Measurements from ENCODE around the gene MAML3.

Gene MAML3

GRCh38 chr4:140123666-140124377 is 30.2 kb downstream of the MAML3 start:
- no peak for DNase-seq

GRCh38 chr4:140122891-140123290 is 31.1 kb downstream of the MAML3 start:
- DNase-seq: no peak

- DNase-seq: no peak
Measured at GRCh38 chr4:140121646-140122045, 32.3 kb downstream of the MAML3 start.

- DNase-seq: no peak
Measured at GRCh38 chr4:140118931-140119640, 34.9 kb downstream of the MAML3 start.

GRCh38 chr4:140117947-140118346 is 36.0 kb downstream of the MAML3 start:
- no peak for DNase-seq

- peak in 1 of 2 experiments; percentile 18 for DNase-seq
Measured at GRCh38 chr4:140116442-140117104, 37.4 kb downstream of the MAML3 start.

GRCh38 chr4:140115140-140115539 is 38.8 kb downstream of the MAML3 start:
- DNase-seq: no peak

GRCh38 chr4:140113653-140114052 is 40.3 kb downstream of the MAML3 start:
- no peak for DNase-seq

GRCh38 chr4:140112576-140112975 is 41.4 kb downstream of the MAML3 start:
- DNase-seq: no peak

GRCh38 chr4:140111256-140111655 is 42.7 kb downstream of the MAML3 start:
- DNase-seq: no peak

- no peak for DNase-seq
Measured at GRCh38 chr4:140110542-140111215, 43.3 kb downstream of the MAML3 start.

- DNase-seq: no peak
Measured at GRCh38 chr4:140109737-140110136, 44.2 kb downstream of the MAML3 start.

- DNase-seq: no peak
Measured at GRCh38 chr4:140109292-140109691, 44.7 kb downstream of the MAML3 start.

- DNase-seq: no peak
Measured at GRCh38 chr4:140108713-140109230, 45.2 kb downstream of the MAML3 start.

- no peak for DNase-seq
Measured at GRCh38 chr4:140108243-140108642, 45.7 kb downstream of the MAML3 start.

GRCh38 chr4:140106289-140106844 is 47.6 kb downstream of the MAML3 start:
- no peak for DNase-seq

- no peak for DNase-seq
Measured at GRCh38 chr4:140105436-140105835, 48.5 kb downstream of the MAML3 start.

- no peak for DNase-seq
Measured at GRCh38 chr4:140103676-140104075, 50.3 kb downstream of the MAML3 start.

GRCh38 chr4:140102421-140102820 is 51.6 kb downstream of the MAML3 start:
- no peak for DNase-seq

GRCh38 chr4:140100771-140101170 is 53.2 kb downstream of the MAML3 start:
- DNase-seq: no peak

GRCh38 chr4:140099983-140100382 is 54.0 kb downstream of the MAML3 start:
- peak in 1 of 2 experiments; percentile 41 for DNase-seq

GRCh38 chr4:140098455-140099160 is 55.4 kb downstream of the MAML3 start:
- peak in 1 of 2 experiments; percentile 50 for DNase-seq
